RPMI8226 (cell line): ENCODE measurements around the gene IRX4.
"Not testable (repeated sequence)": the region's sequence is repeated elsewhere in the genome, so short reads cannot be mapped to it uniquely, and the experiment has no call there.

Experiments used
- DNase-seq: peaks from one replicate; pipeline ENCODE4 v3.0.0-alpha.2; 2015

The IRX4 gene

GRCh38 chr5:1856596-1857255 is 26.0 kb downstream of the IRX4 start:
- DNase-seq: no peak

- DNase-seq: no peak
These were observed 27.1 kb downstream of the IRX4 start for GRCh38 chr5:1855596-1855995.

GRCh38 chr5:1855075-1855474 is 27.6 kb downstream of the IRX4 start:
- no peak for DNase-seq

- peak; percentile 31 for DNase-seq
These were observed 29.2 kb downstream of the IRX4 start for GRCh38 chr5:1853531-1853930.

- no peak for DNase-seq
These were observed 30.3 kb downstream of the IRX4 start for GRCh38 chr5:1852324-1852947.

DNA sequence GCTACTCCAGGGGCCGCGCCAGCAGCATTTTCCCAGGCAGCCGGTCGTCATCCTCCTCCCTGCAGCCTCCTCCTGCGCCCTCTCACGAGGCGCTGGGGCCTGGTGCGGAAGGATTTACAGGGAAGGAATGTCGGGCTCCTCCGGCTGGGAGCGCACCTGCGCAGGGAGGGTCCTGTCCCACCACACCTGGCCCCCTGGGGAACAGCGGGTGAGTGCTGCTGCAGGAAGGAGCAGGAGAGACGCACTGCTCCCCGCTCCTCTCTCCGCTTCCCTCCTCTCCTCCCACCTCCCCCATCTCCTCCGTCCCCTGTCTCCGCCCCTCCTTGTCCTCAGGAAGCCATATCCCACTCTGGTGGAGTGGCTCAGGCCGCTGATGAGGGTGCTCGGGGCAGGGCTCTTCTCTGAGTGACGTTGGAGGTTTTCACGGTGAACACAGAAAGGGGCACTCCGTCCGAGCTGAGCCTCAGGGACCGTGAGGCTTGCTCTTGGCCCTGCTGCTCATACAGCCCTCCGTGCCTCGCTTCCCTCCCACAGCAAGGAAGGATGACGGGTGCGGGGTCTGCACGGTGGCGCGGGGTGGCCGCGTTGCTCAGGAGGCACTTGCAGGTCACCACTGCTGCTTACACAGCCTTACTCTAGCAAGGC is 31.3 kb downstream of the IRX4 start:
- DNase-seq: no peak

- no peak for DNase-seq
These were observed 32.2 kb downstream of the IRX4 start for GRCh38 chr5:1850324-1851154.

- no peak for DNase-seq
These were observed 35.1 kb downstream of the IRX4 start for GRCh38 chr5:1847611-1848010.

GRCh38 chr5:1847056-1847455 is 35.7 kb downstream of the IRX4 start:
- no peak for DNase-seq

DNA sequence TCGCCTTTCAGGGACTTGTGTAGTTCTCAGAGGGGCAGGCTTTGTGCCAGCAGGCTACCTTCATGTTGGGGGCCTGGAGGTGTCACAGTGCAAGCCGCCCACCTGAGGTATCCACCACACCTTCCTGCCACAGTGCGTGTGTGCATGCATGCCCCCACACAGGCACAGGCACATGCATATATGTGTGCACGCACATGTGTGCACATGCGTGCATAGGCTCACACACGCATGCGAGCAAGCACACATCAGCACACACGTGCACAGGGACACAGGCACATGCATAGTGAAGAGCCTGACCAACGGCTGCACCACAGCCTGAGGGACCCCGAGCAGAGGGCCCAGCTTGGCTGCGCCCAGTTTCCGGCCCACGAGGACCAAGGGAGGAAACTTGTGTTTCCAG is 36.1 kb downstream of the IRX4 start:
- no peak for DNase-seq

DNA sequence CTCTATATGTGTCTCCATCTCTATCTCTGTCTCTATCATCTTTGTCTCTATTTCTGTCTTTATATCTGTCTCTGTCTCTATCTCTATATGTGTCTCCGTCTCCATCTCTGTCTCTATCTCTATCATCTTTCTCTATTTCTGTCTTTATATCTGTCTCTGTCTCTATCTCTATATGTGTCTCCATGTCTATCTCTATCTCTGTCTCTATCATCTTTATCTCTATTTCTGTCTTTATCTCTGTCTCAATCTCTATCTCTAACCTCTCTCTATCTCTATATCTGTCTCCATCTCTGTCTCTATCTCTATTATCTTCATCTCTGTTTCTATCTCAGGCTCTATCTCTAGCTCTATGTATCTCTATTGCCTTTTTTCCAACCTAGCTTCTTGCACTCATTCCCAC is 37.0 kb downstream of the IRX4 start:
- DNase-seq: no peak

- no peak for DNase-seq
These were observed 37.9 kb downstream of the IRX4 start for GRCh38 chr5:1844708-1845436.

GRCh38 chr5:1843761-1844160 is 39.0 kb downstream of the IRX4 start:
- not testable (repeated sequence) for DNase-seq

GRCh38 chr5:1842004-1842819 is 40.5 kb downstream of the IRX4 start:
- DNase-seq: no peak

DNA sequence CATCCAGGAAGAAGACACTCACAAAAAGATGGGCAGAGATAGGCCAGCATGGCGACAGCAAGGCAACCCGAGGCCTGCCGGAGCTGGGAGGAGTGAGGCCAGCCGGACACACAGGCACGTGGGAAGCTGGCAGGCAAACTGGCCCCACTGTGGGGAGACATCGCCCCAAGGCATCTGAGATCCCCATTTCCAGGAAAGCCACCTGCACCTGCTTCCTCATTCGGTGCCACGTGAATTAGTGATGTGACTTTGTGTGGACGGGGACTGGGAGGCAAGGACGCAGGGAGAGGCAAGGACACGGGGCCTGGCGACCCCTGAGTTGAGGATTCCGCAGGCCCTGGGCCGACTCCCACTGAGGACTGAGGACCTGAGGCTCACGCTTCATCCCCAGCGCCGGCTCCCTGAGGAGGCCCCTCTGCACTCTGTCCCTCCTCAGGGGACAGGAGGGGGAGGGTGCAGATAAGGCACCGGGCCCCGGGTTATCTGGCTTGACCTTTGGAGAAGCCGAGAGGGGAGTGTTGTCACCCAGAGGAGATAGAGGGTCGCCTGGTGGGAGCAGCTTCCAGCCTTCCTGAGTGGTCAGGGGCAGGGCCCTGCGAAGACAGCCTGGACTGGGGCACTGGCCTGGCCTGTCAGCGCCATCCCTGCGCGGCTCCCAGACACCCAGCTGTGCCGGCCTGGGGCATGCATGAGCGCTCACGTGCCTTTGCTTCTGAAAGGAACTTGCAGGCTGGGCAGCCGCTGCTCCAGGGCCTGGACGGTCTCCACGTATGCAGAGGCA is 41.8 kb downstream of the IRX4 start:
- DNase-seq: no peak

- no peak for DNase-seq
These were observed 42.6 kb downstream of the IRX4 start for GRCh38 chr5:1840071-1840547.

- DNase-seq: no peak
These were observed 44.7 kb downstream of the IRX4 start for GRCh38 chr5:1838013-1838412.

DNA sequence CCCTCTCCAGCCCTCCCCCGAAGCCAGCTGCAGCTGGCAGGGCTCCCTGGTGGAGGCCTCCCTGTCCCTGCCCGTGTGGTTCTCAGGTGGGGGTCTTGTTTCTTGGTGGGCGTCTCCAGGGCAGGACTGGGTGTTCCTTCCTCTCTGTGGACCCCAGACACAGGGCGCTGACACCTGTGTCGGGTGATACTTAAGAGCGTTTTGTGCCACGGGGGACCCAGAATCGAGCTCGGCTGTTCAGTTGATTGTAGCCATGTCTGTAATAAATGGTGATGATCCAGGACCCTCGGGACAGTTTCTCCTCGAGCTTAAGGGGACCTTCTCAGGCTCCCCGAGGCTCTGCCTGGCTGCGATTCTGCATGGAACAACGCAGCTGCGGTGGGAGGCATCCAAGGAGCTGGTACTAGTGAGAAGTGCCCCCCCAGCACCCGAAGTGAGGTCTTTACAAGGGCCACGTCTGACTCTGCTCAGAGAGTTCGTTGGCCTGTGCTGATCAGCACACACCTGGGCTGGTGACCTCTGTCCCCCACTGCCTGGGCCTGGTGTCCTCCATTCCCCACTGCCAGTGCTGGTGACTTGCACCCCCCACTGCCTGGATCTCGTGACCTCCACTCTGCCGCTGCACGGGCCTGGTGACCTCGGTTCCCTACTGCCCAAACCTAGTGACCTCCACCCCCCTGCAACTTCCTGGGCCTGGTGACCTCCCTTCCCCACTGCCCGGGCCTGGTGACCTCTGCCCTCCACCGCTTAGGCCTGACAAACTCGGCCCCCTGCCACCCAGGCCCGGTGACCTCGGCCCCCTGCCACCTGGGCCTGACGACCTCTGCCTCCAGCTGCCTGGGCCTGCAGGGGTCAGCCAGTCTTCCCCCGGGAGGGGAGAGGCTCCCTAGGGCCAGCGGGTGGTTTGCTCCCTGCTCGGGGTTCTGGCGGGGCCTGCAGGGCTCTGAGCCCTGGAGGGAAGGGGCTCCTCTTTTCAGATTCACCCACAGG is 45.5 kb downstream of the IRX4 start:
- no peak for DNase-seq

- DNase-seq: peak; percentile 59
These were observed 46.4 kb downstream of the IRX4 start for GRCh38 chr5:1836176-1836890.
